H54 (cell line): ENCODE measurements around the gene PIGN.
A peak's percentile ranks its signal among the peaks of the same experiment; 100 is the strongest.

ENCODE experiments used
- DNase-seq: peaks from one replicate; pipeline ENCODE4 v3.0.0; 2011; ENCODE audit warnings: low spot score, mixed read lengths; ENCODE audit not compliant: insufficient read length
- FAIRE-seq: peaks from 3 replicates; lab custom pipeline; 2011; peaks lifted over from hg19 to GRCh38; lab: Jason Lieb, UNC
- POLR2A ChIP-seq: IDR thresholded peaks from 2 replicates; pipeline ENCODE4 v1.6.1; 2011; ENCODE audit warnings: low read depth, mild to moderate bottlenecking, low read length

Gene PIGN

GRCh38 chr18:62018034-62018758 is 168.7 kb downstream of the PIGN start:
- FAIRE-seq (no peak), DNase-seq (no peak)
- no peak for TF ChIP-seq POLR2A

GRCh38 chr18:62017618-62018017 is 169.2 kb downstream of the PIGN start:
- DNase-seq (no peak), FAIRE-seq (no peak)
- no peak for TF ChIP-seq POLR2A

GRCh38 chr18:62011416-62011815 is 175.4 kb downstream of the PIGN start:
- DNase-seq (no peak), FAIRE-seq (no peak)
- no peak for TF ChIP-seq POLR2A

- DNase-seq (no peak), FAIRE-seq (no peak)
- TF ChIP-seq POLR2A, result no peak
Observed at GRCh38 chr18:62009521-62009920, 177.3 kb downstream of the PIGN start.

- TF ChIP-seq POLR2A, result no peak
- FAIRE-seq (no peak), DNase-seq (no peak)
Observed at GRCh38 chr18:62001396-62001795, 185.5 kb downstream of the PIGN start.

- FAIRE-seq (peak; percentile 33), DNase-seq (peak; percentile 10)
- TF ChIP-seq POLR2A, result no peak
Observed at GRCh38 chr18:61998957-61999356, 187.9 kb downstream of the PIGN start.

GRCh38 chr18:61998335-61998734 is 188.5 kb downstream of the PIGN start:
- TF ChIP-seq POLR2A, result no peak
- no peak for FAIRE-seq
- no peak for DNase-seq

GRCh38 chr18:61995618-61996017 is 191.2 kb downstream of the PIGN start:
- FAIRE-seq (no peak), DNase-seq (no peak)
- no peak for TF ChIP-seq POLR2A

GRCh38 chr18:61993831-61994230 is 193.0 kb downstream of the PIGN start:
- DNase-seq, result no peak
- no peak for FAIRE-seq
- TF ChIP-seq POLR2A, result no peak

- FAIRE-seq (no peak), DNase-seq (no peak)
- TF ChIP-seq POLR2A, result no peak
Observed at GRCh38 chr18:61992923-61993322, 193.9 kb downstream of the PIGN start.

GRCh38 chr18:61992285-61992684 is 194.6 kb downstream of the PIGN start:
- TF ChIP-seq POLR2A, result no peak
- no peak for DNase-seq
- FAIRE-seq, result no peak

- no peak for DNase-seq
- no peak for TF ChIP-seq POLR2A
- FAIRE-seq, result no peak
Observed at GRCh38 chr18:61991836-61992235, 195.0 kb downstream of the PIGN start.

GRCh38 chr18:61991201-61991600 is 195.7 kb downstream of the PIGN start:
- no peak for TF ChIP-seq POLR2A
- FAIRE-seq, result no peak
- DNase-seq, result no peak
